Upper lobe of left lung (tissue), 6 donors: Measurements from ENCODE around the gene TMEM123. TPM values are rescaled to one million over a fixed set of nuclear protein-coding genes. Genes with fewer than 3 reads are reported as not detected.

Experiments
- ATAC-seq, 2 donors: fragments of 200-7000 bp; cut with Tn5 transposase; one replicate each; pipeline ENCODE4 v1.9.1; 2022; ENCODE audit warnings: mild to moderate bottlenecking in 2 of 2, moderate library complexity in 2 of 2; ENCODE audit not compliant: low FRiP score in 2 of 2
- DNase-seq, 2 donors: peaks; one replicate each; pipeline ENCODE4 v3.0.0-alpha.2; 2019 to 2020
- H3K27ac ChIP-seq, 4 donors: fragments of 200-600 bp; sonication (generic); one replicate each; pipeline ENCODE4 v1.5.1; 2016 to 2019
- H3K27me3 ChIP-seq, 4 donors: fragments of 200-600 bp; sonication (generic); one replicate each; pipeline ENCODE4 v1.5.1; 2017 to 2019
- H3K36me3 ChIP-seq, 4 donors: fragments of 200-600 bp; sonication (generic); one replicate each; pipeline ENCODE4 v1.5.1; 2016 to 2019
- H3K4me1 ChIP-seq, 4 donors: fragments of 200-600 bp; sonication (generic); one replicate each; pipeline ENCODE4 v1.5.1; 2018 to 2019
- H3K4me3 ChIP-seq, 4 donors: fragments of 200-600 bp; sonication (generic); one replicate each; pipeline ENCODE4 v1.5.1; 2017 to 2019; ENCODE audit warnings: mild to moderate bottlenecking in 2 of 4, moderate library complexity in 1 of 4
- H3K9me3 ChIP-seq, 4 donors: fragments of 200-600 bp; sonication (generic); one replicate each; pipeline ENCODE4 v1.5.1; 2018 to 2019
- CTCF ChIP-seq, 6 experiments: fragments of 450-650 bp in 4 of 6; fragments of 200-600 bp in 2 of 6; sonication (generic) in 2 of 6; IDR thresholded peaks; one replicate each; pipeline ENCODE4 v1.5.1; 2016 to 2019; ENCODE audit warnings: antibody characterized with exemption in 6 of 6
- EP300 ChIP-seq, 4 donors: sonication (generic); formaldehyde crosslinking; IDR thresholded peaks; one replicate each; pipeline ENCODE4 v1.5.1; 2017; ENCODE audit warnings: antibody characterized with exemption in 4 of 4, control low read depth in 2 of 4
- POLR2A ChIP-seq, 4 donors: fragments of 450-650 bp; IDR thresholded peaks; one replicate each; pipeline ENCODE4 v1.5.1; 2016 to 2017; ENCODE audit warnings: antibody characterized with exemption in 4 of 4, mild to moderate bottlenecking in 2 of 4
- POLR2AphosphoS5 ChIP-seq, 2 donors: sonication (generic); formaldehyde crosslinking; IDR thresholded peaks; one replicate each; pipeline ENCODE4 v1.5.1; 2017; ENCODE audit warnings: antibody characterized with exemption in 2 of 2
- WGBS, 2 donors: methylation state at CpG; one replicate each; pipeline ENCODE4 v1.1.5; 2017 to 2018; 5-methylcytosine and 5-hydroxymethylcytosine counted together
- total RNA-seq, 6 donors: library from RNA; depleted of rRNA in 4 of 6; stranded (reverse); fragments of >200 nt in 4 of 6; gene quantifications; one replicate each; pipeline versions ENCODE4 v1.1.0 to v1.2.1, GENCODE V29; 2016 to 2021
- donor health status: DM: no; HTN: no; CAD: no; lungs with moderate emphysema.
- donor health status: DM: no; HTN: yes; CAD: no; lungs with severe emphysema.

Gene TMEM123
- total RNA-seq, 6 donors from 2014 or later: 55.5 to 200 (median 121) TPM

- DNase-seq: no peak
- Histone ChIP-seq H3K27ac (no peak overlapping the region), H3K27me3 (no peaks in the 10 kb centered on the region), H3K4me3 (no peak overlapping the region), H3K4me1 (peaks cover 0 to 3% (median 0%) of the 10 kb centered on the region in 4 donors), H3K9me3 (no peaks in the 10 kb centered on the region), H3K36me3 (peaks cover 0 to 62% (median 27%) of the 10 kb centered on the region in 4 donors)
- 98 to 100% methylated on average over 4 of the region's 4 CpGs for WGBS, 2 donors
- no peak for ATAC-seq
- TF ChIP-seq POLR2A (IDR thresholded peaks at IDR 0.05) (no peak), POLR2AphosphoS5 (IDR thresholded peaks at IDR 0.05) (no peak), EP300 (IDR thresholded peaks at IDR 0.05) (no peak), CTCF (IDR thresholded peaks at IDR 0.05) (no peak)
These were observed 63.3 kb downstream of the TMEM123 start for GRCh38 chr11:102389253-102389652.

- TF ChIP-seq POLR2AphosphoS5 (IDR thresholded peaks at IDR 0.05) (no peak), CTCF (IDR thresholded peaks at IDR 0.05) (no peak), POLR2A (IDR thresholded peaks at IDR 0.05) (no peak), EP300 (IDR thresholded peaks at IDR 0.05) (no peak)
- no peak overlapping the region for H3K27ac ChIP-seq
- 85 to 87% methylated on average over 8 of the region's 8 CpGs for WGBS, 2 donors
- no peak for DNase-seq
- no peaks in the 10 kb centered on the region for H3K9me3 ChIP-seq
- H3K4me3 ChIP-seq: no peak overlapping the region
- peaks cover 0 to 42% (median 21%) of the 10 kb centered on the region in 4 donors for H3K36me3 ChIP-seq
- peaks cover 0 to 5% (median 1%) of the 10 kb centered on the region in 4 donors for H3K4me1 ChIP-seq
- ATAC-seq: no peak
- H3K27me3 ChIP-seq: no peaks in the 10 kb centered on the region
These were observed 65.4 kb downstream of the TMEM123 start for GRCh38 chr11:102387043-102387781.

- no peak overlapping the region for H3K4me3 ChIP-seq
- H3K27ac ChIP-seq: no peak overlapping the region
- H3K36me3 ChIP-seq: peaks cover 0 to 42% (median 17%) of the 10 kb centered on the region in 4 donors
- TF ChIP-seq POLR2A (IDR thresholded peaks at IDR 0.05): no peak
- no peak for TF ChIP-seq POLR2AphosphoS5 (IDR thresholded peaks at IDR 0.05)
- TF ChIP-seq CTCF (IDR thresholded peaks at IDR 0.05): no peak
- TF ChIP-seq EP300 (IDR thresholded peaks at IDR 0.05): no peak
- no peaks in the 10 kb centered on the region for H3K9me3 ChIP-seq
- 86 to 90% methylated on average over 2 of the region's 2 CpGs for WGBS, 2 donors
- ATAC-seq (no peak), DNase-seq (no peak)
- peaks cover 0 to 5% (median 1%) of the 10 kb centered on the region in 4 donors for H3K4me1 ChIP-seq
- H3K27me3 ChIP-seq: no peaks in the 10 kb centered on the region
These were observed 66.3 kb downstream of the TMEM123 start for GRCh38 chr11:102386136-102386734.

GRCh38 chr11:102385085-102386007 is 67.2 kb downstream of the TMEM123 start:
- Histone ChIP-seq H3K9me3 (no peaks in the 10 kb centered on the region), H3K4me3 (no peak overlapping the region), H3K36me3 (peaks cover under 1 to 48% (median 21%) of the 10 kb centered on the region in 4 donors), H3K4me1 (peaks cover 0 to 5% (median 1%) of the 10 kb centered on the region in 4 donors), H3K27ac (peak overlapping the region in 1 of 4 donors; percentile 13), H3K27me3 (no peaks in the 10 kb centered on the region)
- 59% methylated on average over 5 of the region's 5 CpGs for WGBS, 2 donors
- no peak for DNase-seq
- no peak for ATAC-seq
- TF ChIP-seq CTCF (IDR thresholded peaks at IDR 0.05) (no peak), POLR2A (IDR thresholded peaks at IDR 0.05) (no peak), EP300 (IDR thresholded peaks at IDR 0.05) (no peak), POLR2AphosphoS5 (IDR thresholded peaks at IDR 0.05) (no peak)
